Stimulated activated CD4-positive, alpha-beta T cell treated with anti-CD3 and anti-CD28 coated beads, Interleukin-12 subunit alpha, Interleukin-12 subunit beta, amount 100 ng/mL, for 24 hours (primary cell): Measurements from ENCODE around the gene RREB1.
"Not testable (repeated sequence)": the region's sequence is repeated elsewhere in the genome, so short reads cannot be mapped to it uniquely, and the experiment has no call there.

ENCODE experiments used
- DNase-seq, 2 experiments: peaks; one replicate each; pipeline ENCODE4 v3.0.0-alpha.2; 2020; ENCODE audit warnings: low read depth in 2 of 2

Gene RREB1

DNA sequence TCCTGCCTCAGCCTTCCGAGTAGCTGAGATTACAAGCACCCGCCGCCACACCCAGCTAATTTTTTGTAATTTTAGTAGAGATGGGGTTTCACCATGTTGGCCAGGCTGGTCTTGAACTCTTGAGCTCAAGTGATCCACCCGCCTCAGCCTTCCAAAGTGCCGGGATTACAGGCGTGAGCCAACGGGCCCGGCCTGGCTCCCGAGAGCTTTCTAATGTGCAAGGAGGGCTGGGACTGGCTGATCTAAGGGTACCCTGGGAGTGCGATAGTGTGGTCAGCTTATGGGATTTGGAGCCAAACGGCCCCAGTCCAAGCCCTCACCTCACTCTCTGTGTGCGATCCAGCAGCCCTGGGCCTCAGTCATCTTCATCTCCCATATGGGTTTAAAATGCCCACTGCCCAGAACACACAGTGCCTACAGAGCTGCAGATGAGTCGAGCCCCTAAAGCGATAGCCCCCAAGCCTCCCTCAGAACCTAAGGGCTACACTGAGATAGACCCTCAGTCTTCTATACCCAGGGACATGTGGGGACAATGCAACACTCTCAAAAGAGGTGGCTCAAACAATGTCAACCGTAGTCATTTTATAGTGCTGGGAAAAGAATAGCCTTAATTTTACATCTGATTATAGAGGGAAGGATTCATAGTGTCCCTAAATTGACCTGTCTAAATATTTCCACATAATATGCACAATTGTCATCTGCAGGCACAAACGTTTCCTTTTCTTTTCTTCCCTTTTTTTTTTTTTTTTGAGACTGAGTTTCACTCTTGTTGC is 155.2 kb downstream of the RREB1 start:
- DNase-seq = no peak

DNA sequence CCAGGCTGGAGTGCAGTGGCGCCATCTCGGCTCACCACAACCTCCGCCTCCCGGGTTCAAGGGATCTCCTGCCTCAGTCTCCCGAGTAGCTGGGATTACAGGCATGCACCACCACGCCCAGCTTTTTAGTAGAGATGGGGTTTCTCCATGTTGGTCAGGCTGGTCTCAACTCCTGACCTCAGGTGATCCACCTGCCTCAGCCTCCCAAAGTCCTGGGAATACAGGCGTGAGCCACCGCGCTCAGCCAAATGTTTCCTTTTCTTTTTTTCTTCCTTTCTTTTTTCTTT is 155.7 kb downstream of the RREB1 start:
- not testable (repeated sequence) for DNase-seq

- DNase-seq = no peak
These were observed 156.3 kb downstream of the RREB1 start for GRCh38 chr6:7264041-7264440.

DNA sequence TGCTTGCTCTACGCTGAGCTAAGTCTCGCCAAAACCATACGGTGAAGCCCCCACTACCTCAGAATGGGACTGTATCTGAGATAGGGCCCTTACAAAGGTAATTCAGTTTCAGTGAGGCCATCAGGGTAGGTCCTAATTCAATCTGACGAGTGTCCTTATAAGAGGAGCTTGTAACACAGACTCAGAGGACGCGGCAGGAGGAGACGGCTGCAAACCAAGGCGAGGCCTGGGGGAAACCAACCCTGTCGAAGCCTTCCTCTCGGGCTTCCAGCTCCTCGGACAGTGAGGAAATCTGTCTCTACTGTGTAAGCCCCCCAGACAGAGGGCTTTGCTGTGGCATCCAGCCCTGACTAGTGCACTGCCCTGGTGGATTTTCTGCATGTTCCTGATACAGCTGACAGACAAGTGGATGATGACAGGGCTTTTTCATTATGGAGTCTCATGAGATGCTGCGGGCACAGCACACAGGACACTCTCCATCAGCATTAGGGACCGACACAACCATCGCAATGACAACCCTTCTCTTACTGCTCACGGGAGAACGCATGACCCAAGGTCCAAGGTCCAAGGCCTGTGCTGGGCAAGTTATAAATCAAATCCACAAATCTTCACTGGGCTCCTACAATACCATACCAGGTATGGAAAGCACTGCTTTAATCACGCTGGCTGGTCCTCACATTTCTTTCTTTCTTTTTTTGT is 157.1 kb downstream of the RREB1 start:
- no peak for DNase-seq

GRCh38 chr6:7265385-7265726 is 157.6 kb downstream of the RREB1 start:
- DNase-seq = not testable (repeated sequence)

- no peak for DNase-seq
These were observed 159.3 kb downstream of the RREB1 start for GRCh38 chr6:7267071-7267465.

- DNase-seq = no peak
These were observed 159.8 kb downstream of the RREB1 start for GRCh38 chr6:7267466-7268091.

- DNase-seq = no peak
These were observed 160.6 kb downstream of the RREB1 start for GRCh38 chr6:7268362-7268761.

DNA sequence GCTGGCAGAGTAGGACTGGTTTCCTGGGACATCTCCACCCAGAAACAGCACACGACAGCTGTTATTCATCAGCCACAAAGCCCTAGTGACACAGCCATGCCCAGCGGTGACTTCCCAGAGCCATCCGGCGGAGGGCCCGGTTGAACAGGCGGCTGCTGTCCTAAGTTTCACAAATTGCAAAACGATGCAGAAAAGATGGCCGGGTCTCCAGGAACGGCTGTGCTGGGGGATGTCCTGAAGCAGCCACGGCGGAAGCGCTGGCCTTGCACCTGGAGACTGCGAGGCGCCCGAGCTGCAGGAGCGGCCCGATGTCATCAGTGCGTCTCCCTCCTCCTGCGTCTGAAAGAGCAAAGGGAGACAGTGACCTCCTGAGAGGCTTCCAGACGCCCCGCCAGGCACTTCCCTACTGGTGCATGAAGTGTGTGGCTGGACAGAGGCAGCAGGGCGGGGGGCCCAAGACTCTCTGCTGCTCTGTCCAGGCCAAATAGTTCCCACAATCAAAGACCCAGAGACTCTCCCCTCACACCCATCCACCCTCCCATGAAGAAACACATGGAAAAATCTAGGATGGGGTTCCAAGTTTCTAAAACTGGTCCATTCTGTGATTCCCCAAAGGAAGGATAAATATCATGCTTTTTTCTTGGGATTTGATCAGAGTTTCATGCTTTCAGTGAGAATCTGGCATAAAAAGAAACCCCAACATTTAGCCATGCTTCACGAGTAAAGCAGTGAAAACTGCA is 161.2 kb downstream of the RREB1 start:
- DNase-seq = no peak

DNA sequence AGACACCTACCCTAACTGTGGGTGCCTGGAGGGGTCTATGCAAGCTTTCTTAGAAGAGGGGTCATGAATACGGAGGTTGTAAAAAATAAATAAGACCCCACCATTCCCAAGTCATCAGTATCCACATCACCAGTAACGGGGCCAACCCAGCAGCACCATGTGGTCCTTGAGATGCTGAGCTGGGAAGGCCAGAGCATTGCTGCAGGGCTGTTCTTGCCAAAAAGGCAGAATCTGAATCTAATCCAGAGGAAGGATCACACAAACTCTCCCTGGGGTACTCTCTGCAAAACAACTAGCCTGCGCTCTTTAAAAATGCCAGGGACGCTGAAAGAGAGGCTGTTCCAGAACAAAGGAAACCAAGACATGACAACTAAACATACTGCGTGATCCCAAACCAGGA is 162.1 kb downstream of the RREB1 start:
- DNase-seq = no peak

DNA sequence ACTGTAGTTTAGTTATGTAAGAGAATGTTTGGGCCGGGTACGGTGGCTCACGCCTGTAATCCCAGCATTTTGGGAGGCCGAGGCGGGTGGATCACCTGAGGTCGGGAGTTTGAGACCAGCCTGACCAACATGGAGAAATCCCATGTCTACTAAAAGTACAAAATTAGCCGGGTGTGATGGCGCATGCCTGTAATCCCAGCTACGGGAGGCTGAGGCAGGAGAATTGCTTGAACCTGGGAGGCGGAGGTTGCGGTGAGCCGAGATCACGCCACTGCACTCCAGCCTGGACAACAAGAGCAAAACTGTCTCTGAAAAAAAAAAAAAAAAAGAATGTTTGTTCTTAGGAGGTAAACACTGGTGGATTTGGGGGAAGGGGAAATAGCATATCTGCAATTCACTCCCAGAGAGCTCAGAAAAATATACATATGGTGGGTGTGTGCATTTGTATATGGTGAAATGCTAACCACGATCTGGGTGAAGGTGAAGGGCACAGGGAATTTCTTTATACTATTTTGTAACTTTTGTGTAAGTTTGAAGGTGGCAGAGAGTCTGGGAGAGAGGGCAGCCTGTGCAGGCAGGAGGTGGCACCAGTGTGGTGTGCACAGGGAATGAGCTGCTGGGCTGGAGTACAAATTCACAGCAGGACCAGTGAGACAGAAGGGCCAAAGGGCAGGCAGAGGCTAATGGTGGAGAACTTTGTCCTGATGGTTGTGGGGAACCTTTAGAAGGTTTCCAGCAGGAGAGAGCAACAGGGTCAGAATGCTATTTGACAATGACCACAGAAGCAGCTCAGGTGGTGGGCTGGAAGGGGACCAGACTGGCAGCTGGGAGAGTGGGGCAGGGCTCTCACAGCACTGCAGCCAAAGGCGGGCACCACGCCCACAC is 162.8 kb downstream of the RREB1 start:
- no peak for DNase-seq

- no peak for DNase-seq
These were observed 163.4 kb downstream of the RREB1 start for GRCh38 chr6:7271205-7271534.

DNA sequence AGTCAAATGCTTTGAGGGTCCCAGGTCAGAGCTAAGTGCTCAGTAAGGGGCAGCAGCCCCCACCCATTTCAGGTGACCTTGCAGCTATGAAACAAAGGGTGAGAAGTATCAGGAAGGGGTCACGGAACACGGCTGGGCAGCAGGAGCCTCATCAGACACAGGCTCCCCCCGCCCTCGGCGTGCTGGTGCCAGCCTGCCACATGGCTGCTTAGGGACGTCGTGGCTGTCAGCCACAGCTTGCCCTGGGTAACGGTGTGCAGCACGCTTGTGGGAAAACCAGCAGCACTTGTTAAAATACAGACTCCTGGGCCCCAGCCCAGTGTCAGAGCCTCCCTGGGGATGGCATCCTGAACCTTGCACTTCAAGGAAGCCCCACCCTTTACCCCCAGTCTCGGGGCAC is 165.9 kb downstream of the RREB1 start:
- no peak for DNase-seq

DNA sequence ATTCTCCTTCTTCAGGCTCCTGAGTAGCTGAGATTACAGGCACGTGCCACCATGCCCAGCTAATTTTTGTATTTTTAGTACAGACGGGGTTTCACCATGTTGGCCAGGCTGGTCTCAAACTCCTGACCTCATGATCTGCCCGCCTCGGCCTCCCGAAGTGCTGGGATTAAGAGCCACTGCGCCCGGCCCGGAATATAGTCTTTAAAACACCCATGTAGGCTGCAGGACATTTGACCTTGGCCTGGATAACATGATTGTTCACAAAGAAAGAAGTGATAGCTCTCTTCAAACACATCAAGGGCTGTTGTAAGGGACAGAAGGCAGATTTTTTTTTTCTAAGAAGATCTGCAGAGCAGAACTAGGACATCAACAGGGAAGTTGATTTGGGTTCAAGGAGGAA is 166.8 kb downstream of the RREB1 start:
- DNase-seq = not testable (repeated sequence)

- no peak for DNase-seq
These were observed 168.4 kb downstream of the RREB1 start for GRCh38 chr6:7276199-7276524.

GRCh38 chr6:7282097-7282906 is 174.5 kb downstream of the RREB1 start:
- DNase-seq = no peak

DNA sequence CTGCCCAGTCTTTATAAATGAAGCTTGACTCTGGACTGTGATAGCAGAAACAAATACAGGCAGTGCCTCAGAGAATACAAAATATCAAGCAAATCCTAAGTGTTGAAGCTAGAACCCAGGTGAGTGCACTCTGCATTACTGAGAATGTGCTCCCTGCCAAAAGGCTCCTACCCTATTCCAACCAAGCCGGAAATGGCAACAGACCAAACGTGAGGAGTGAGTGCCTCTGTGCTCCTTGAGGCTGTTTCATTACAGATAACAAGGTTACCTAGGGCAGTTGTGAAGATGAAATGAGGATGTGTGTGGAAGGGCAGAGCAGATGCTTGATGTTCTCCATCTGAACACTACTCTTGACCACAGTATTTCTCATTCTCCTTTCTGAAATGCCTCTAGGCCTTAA is 175.9 kb downstream of the RREB1 start:
- no peak for DNase-seq

GRCh38 chr6:7285416-7285815 is 177.7 kb downstream of the RREB1 start:
- DNase-seq = no peak

- no peak for DNase-seq
These were observed 182.3 kb downstream of the RREB1 start for GRCh38 chr6:7290079-7290478.

GRCh38 chr6:7292596-7293255 is 185.0 kb downstream of the RREB1 start:
- DNase-seq = no peak

- no peak for DNase-seq
These were observed 188.2 kb downstream of the RREB1 start for GRCh38 chr6:7295916-7296315.
